ENCODE measurements around the gene RAPGEF2. TPM values are rescaled to one million over a fixed set of nuclear protein-coding genes. Genes with fewer than 3 reads are reported as not detected.
"Not testable (repeated sequence)": the region's sequence is repeated elsewhere in the genome, so short reads cannot be mapped to it uniquely, and the experiment has no call there.

Gene RAPGEF2, protein sequence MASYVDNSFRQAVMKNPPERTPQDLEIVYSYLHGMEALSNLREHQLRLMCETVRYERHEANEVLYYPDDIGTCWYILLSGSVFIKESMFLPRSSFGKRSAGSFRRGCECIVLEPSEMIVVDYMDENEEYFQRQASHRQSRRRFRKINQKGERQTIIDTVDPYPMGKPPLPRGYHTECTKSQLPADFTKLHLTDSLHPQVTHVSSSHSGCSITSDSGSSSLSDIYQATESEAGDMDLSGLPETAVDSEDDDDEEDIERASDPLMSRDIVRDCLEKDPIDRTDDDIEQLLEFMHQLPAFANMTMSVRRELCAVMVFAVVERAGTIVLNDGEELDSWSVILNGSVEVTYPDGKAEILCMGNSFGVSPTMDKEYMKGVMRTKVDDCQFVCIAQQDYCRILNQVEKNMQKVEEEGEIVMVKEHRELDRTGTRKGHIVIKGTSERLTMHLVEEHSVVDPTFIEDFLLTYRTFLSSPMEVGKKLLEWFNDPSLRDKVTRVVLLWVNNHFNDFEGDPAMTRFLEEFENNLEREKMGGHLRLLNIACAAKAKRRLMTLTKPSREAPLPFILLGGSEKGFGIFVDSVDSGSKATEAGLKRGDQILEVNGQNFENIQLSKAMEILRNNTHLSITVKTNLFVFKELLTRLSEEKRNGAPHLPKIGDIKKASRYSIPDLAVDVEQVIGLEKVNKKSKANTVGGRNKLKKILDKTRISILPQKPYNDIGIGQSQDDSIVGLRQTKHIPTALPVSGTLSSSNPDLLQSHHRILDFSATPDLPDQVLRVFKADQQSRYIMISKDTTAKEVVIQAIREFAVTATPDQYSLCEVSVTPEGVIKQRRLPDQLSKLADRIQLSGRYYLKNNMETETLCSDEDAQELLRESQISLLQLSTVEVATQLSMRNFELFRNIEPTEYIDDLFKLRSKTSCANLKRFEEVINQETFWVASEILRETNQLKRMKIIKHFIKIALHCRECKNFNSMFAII (N-terminal part only)
- 12.7 and 12.9 TPM in 2 replicates for total RNA-seq (2014; rRNA removed; shearing (Covaris generic))

DNA sequence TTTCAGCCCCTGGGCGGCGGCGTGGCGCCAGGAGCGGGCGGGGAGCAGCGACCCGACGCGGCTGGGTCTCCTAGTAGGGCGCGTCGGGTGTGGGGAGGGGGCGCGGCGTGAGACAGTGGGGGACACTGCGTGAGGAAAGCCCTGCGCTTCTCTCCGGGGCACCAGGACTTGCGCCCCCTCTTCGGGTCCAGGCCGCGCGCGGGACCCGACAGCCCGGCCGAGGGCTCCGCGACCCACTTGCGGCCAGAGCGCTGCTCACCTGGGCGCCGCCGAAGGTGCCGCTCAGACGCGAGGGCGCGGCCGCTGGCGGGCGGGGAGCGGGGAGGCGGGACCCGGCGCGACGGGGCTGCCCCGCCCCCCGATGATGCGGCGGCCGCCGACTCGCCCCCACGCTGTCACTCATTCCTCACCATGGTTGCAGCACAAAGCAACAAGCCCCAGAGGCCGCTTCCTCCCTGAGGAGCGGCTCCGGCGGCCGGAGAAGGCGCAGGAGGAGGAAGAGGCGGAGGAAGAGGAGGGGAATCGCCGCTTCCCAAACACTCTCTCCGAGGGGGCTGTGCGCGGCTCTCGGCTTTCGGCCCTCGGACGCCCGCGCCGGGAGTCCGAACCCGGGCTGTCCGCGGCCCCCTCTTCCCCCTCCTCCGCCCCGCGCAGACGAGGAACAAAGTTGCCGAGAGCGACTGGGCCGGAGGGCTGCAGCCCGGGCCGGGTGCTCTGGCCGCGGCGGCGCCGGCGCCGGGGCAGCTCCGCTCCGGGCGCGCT, at the start of gene RAPGEF2:
Gene RAPGEF2, plus strand, starts transcription at position 458 of the 762 bp plus-strand sequence. CDS start 1,084 bp downstream, outside the sequence.
- peak; percentile 91 for DNase-seq (ENCODE audit: low read depth)

DNA sequence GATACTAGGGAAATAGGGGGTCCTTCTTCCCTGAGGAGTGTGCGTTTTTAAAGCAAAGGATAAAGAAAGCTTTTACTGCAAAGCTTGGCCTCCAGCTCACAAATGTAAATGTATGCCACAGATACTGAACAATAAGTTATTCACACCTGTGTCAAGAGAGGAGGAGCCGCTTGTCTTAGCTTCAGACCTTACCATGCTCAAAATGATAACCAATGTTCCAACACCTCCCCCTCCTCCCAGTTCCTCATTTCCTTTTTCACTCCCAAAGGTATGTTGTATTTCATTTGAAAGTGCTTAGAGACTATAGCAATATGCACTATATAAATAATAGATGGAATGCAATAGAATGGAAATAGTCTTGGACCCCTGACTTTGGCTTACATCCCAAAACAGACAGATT, 47.0 kb upstream of the RAPGEF2 start:
- no peak for DNase-seq (ENCODE audit: low read depth)

DNA sequence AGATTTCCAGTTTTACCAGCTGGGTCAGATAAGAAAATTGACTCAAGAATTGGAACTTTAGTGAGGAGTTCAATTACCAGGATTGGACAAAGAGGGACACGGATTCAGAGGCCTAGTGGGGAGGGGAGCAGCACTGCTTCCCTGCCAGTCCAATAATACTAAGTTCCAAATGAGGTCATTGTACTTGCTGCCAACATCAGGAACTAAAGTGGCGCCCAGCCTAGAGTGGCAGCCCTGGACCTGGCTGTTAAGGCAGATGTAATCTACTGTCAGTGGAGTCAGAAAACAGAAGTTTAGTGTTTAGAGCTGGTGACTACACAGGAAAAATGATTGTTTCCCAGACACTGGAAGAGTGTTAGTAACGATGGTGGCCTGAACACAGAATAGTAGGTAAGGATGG, 42.7 kb upstream of the RAPGEF2 start:
- DNase-seq (ENCODE audit: low read depth) = no peak

DNA sequence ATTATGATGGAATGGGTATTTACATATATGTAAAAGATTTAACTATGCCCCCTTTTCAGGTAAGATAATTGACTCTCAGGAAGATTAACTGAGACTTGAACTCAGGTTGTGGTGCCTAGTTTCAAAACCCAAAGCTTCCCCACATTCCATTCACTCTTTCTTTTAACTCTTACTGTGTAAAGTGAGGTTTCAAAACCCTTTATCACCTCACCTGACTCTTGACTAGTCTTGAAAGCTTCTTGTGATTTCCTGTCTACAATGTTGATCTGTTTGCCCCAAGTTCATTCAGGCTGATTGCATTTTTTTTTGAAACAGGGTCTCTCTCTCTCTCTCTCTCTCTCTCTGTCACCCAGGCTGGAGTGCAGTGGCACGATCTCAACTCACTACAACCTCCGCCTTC, 40.5 kb upstream of the RAPGEF2 start:
- no peak for DNase-seq (ENCODE audit: low read depth)

DNA sequence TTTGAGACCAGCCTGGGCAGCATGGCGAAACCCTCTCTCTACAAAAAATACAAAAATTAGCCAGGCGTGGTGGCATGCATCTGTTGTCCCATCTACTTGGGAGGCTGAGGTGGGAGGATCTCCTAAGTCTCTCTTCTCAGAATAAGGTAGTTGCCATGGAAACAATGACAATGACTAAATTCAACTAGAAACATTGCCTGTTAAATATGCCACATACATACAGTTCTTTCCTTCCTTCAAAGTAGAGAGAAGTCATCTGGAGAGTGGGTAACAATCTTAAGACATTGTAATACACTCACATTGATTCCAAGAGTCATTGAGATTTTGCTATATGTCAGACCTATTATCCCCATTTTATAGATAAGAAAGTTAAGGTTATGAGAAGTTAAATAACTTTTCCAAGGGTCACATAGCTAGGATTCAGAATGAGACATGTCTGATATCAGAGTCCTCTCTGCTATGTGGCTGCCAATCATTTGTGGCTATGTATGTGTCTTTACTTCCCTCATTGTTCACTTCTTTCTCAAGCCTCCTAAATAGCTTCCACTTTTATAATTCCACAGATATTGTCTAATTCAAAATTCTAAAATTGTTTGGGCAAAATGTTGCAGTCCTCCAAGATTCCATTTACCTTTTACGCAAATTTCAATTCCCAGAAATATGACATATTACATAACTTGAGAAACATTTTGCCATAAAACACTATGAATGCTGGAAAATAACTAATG, 37.2 kb upstream of the RAPGEF2 start:
- no peak for DNase-seq (ENCODE audit: low read depth)

DNA sequence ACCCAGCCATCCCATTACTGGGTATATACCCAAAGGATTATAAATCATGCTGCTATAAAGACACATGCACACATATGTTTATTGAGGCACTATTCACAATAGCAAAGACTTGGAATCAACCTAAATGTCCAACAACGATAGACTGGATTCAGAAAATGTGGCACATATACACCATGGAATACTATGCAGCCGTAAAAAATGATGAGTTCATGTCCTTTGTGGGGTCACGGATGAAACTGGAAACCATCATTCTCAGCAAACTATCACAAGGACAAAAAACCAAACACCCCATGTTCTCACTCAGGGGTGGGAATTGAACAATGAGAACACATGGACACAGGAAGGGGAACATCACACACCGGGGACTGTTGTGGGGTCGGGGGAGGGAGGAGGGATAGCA, 34.7 kb upstream of the RAPGEF2 start:
- DNase-seq (ENCODE audit: low read depth) = not testable (repeated sequence)

DNA sequence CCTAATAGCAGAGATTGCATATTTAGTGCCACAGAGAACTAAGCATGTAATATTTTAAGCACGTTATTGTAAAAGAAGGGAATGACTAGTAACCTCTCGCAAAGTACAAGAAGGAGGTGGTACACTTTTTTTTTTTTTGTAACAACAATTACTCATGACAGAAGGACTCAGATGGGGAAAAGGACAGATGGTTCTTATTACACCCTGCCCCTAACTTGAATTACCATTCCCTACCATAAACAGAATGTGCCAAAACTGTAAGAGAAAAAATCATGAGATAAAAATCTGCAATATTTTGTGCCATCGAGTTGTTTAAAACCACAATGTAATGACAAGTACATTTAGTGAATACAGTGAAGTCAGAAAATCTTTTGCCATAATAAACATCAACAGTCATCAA, 33.0 kb upstream of the RAPGEF2 start:
- peak; percentile 74 for DNase-seq (ENCODE audit: low read depth)

DNA sequence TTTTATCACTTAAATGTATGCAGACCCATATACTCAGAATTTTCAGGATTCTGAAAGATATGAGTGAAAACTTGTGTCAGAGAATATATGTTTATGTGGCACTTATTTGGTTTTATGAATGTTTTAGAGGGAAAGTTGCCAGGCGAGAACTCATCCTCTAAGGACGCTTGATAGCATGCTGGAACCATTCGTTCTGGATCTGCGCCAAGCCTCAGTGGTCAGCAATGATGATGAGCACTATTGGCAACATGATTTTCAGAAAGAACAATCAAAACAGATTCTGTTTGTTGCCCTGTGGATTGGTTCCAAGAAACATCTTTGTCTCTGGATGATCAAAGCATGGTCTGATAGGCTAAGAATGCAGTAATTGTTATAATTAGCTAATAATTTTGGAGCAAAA, 32.1 kb upstream of the RAPGEF2 start:
- peak; percentile 85 for DNase-seq (ENCODE audit: low read depth)

DNA sequence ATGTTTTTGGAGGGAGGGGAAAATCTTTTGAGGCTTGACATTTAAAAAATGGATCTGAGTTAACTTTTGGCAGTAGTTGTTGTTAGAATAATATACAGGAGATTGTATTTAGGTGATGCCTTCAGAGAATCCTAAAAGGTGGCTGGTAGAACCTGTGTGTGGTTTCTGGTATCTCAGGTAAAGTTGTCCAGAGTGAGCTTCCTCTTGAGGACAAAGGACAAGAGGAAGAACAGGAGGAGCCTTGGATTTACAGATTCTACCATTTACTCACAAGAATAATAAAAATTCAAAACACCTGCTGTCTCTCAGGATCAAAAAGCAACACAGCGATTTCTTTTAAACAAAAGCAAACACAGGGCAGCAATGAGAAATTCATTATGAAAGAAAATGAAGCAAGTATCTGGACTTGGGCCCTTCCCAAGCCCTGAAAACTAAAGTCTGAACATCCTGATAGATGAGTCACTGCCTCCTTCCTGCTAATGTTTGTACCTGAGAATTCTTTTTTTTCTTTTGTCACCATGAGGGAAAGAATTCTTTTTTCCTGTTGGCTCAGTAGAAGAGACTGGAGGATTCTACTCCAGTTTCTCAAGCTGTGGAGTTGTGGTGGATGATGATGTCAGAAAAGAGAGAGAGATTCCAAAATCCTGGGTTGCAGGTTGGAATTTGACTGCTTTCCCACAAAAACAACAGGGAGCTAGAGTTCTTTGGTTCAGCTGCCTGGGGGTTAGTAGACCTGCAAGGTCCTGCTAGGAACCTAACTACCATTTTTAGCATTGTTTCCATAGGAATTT, 31.5 kb upstream of the RAPGEF2 start:
- peak; percentile 58 for DNase-seq (ENCODE audit: low read depth)

DNA sequence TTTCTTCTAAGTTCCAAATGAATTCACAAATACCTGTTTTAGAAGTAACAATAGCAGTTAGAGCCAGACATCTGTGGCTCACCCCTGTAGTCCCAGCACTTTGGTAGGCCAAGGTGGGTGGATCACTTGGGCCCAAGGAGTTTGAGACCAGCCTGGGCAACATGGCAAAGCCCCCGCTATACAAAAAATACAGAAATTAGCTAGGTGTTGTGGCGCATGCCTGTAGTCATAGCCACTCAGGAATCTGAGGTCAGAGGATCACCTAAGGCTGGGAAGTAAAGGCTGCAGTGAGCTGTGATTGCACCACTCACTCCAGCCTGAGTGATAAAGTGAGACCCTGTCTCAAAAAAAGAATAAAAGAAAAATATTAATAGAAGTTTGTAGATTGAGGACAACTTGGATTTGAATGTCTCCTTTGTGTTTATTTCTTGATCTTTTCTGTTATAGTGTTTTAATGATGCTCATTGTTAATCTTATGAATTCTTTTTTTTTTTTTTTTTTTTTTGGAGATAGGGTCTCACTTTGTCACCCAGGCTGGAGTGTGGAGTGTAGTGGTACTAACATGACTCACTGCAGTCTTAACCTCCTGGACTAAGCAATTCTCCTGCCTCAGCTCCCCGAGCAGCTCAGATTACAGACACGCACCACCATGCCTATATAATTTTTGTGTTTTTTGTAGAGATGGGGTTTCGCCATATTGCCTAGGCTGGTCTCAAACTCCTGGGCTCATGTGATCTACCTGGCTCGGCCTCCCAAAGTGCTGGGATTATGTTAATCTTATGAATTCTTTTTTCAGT, 30.7 kb upstream of the RAPGEF2 start:
- DNase-seq (ENCODE audit: low read depth) = no peak

DNA sequence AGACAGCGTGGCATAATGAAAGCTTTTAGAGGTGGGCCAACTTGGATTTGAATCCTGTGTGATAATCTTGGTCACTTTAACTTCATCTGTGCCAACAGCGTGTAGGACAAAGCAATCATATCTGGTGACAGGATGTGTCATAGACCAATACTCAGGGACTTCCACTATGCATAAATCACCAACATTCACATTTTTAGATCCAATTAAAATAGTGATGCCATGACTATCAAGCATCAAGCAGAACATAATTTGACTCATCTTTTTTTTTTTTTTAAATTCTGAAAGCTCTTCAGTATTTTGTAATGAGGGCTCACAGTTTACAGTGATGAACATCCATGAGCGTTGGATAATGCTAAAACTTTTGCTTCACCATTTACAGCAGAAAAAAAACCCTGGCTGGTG, 27.3 kb upstream of the RAPGEF2 start:
- DNase-seq (ENCODE audit: low read depth) = peak; percentile 28

DNA sequence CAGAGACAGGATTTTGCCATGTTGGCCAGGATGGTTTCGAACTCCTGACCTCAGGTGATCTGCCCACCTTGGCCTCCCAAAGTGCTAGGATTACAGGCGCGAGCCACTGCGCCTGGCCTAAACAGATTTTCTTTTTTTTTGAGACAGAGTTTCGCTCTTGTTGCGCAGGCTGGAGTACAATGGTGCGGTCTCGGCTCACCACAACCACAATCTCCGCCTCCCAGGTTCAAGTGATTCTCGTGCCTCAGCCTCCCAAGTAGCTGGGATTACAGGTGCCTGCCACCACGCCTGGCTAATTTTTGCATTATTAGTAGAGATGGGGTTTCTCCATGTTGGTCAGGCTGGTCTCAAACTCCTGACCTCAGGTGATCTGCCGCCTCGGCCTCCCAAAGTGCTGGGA, 25.9 kb upstream of the RAPGEF2 start:
- DNase-seq (ENCODE audit: low read depth) = not testable (repeated sequence)

DNA sequence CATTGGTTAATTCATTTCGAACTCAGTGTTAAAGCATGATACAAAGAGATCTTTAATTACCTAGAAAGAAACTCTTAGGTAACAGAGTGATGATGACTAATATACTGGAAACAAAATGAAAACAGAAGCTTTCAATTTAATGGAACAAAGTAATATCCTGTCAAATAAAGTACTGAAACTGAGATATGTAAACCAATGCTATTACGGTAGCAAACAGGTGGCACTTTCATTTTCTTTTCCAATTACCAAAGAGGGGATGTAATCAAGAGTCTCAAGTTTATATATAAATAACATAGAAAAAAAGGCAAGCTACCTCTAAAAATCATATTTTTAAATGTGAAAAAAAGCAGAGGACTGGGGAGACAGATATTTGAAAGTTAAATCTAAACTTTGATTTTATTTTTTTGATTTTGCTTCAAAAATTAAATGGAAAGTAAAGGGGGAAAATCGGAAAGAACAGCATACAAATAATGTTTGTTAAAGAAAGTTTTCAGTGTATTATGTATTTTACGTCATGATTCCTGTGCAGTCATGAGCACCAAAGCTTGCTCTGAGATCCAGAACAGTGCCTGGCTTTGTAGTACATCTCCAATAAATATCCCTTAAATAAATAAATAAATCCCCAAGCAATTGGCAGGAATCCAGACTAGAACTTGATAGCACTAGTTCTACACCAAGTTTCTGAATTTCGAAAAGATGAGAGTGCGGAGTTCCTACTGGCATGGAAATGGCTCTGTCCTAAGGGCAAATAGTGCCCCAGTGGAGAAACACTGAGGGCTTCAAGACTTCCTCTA, 25.0 kb upstream of the RAPGEF2 start:
- DNase-seq (ENCODE audit: low read depth) = peak; percentile 56

DNA sequence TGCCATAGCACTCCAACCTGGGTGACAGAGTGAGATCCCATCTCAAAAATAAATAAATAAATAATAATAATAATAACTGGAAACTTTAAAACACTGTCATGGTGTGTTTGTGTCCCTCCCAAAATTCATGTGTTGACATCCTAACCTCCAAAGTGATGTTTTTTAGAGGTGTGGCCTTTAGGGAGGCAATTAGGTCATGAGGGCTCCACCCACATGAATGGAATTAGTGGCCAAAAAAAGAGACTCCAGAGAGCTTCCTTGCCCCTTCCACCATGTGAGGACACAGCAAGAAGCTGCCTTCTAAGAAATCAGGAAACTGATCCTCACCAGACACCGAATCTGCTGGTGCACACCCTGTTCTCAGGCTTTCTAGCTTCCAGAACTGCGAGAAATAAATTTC, 23.8 kb upstream of the RAPGEF2 start:
- DNase-seq (ENCODE audit: low read depth) = no peak

DNA sequence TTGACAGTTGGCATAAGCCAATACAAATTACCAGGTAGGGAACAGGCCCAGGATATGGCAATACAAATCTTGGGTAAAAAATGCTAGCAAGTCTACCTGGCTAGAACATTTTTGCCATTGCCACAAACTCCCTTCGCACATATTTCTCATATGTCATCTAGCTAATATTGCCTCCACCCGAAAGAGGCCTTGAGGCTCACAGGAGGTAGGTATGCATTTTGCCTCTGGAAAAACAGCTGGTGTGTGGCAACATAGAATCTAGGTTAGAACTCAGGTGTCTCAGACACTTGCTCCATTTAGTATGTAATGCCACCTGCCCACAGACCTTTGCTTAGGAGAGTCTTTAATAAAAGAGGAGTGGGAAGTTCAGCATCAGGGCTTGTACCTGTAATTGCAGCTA, 16.3 kb upstream of the RAPGEF2 start:
- DNase-seq (ENCODE audit: low read depth) = no peak

DNA sequence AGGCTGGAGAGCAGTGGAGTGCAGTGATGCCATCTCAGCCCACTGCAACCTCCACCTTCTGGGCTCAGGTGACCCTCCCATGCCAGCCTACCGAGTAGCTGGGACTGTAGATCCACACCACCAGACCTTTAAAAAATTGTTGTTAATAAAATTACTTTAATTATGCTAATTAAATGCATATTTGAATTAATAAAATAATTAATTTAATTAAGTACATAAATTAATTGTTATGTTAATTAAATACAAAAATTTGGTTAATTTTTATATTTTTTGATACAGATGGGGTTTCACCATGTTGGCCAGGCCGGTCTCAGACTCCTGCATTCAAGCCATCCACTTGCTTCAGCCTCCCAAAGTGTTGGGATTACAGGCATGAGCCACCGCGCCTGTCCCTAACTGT, 12.6 kb upstream of the RAPGEF2 start:
- DNase-seq (ENCODE audit: low read depth) = no peak

DNA sequence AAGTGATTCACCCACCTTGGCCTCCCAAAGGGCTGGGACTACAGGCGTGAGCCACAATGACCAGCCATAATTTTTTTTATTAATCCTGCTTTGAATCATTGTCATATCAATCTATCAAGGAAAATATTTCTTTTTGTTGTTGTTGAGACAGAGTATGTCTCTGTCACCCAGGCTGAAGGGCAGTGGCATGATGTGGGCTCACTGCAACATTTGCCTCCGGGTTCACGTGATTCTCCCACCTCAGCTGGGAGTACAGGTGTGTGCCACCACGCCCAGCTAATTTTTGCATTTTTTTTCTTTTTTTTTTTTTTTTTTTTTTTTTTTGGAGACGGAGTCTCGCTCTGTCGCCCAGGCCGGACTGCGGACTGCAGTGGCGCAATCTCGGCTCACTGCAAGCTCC, 8.7 kb upstream of the RAPGEF2 start:
- DNase-seq (ENCODE audit: low read depth) = not testable (repeated sequence)

DNA sequence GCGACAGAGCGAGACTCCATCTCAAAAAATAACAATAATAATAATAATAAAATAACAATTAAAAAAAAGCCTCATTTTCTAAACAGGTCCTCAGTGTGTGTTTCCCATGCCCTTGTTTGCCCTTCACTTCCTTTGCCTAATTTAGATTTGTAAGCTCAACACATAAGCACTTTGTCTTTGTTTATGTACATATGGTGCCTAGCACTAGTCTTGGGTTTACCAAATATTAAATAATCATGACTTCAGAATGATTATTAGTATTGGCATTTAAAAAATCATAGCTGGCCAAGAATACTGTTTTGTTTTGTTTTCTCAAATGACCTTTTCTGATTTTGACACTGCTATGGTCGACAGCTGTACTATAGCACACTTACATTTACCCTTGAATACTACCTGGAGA, 6.4 kb upstream of the RAPGEF2 start:
- no peak for DNase-seq (ENCODE audit: low read depth)

DNA sequence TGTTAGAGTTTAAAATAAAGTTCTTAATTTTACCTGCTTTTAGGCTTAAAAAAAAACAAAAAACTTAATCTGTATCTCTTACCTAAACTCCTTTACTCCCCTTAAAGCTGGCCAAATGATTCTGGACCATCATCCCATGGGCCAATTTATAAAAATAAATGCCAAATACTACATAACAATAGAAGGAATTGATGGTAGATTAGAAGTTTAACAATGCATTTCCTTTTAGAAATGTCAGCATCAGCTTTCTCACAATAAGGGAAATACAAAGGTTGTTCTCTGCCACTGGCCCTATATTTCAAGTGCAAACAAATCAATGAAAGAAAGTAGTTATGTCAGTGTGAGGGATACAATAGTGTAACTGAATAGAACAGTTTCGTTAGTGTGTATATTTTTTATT, 5.7 kb upstream of the RAPGEF2 start:
- DNase-seq (ENCODE audit: low read depth) = no peak

All from RPMI7951 (cell line).